ENCODE measurements around the gene ST6GALNAC5. TPM values are rescaled to one million over a fixed set of nuclear protein-coding genes. Genes with fewer than 3 reads are reported as not detected.

Gene ST6GALNAC5
- total RNA-seq, 1 donor from 2014 or later = 23.1 TPM

DNA sequence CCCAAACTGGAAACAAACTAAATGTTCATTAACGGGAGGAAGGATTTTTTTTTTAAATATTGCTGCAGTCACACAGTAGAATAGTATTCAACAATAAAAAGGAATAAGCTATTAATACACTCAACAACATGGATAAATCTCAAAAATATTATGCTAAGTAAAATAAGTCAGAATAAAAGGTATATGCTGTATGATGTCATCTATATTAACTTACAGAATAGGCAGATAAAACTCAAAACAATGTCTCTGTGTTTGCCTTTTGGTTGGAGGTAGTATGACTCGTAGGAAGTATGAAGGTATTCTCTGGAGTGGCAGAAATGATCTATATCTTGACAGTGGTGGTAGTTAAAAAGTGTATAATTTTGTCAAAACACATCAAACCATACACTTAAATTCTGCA, 6.1 kb upstream of the ST6GALNAC5 start:
- no peaks in the 10 kb centered on the region for H3K4me1 ChIP-seq
- H3K27me3 ChIP-seq = peaks cover 8% of the 10 kb centered on the region
- ATAC-seq (no peak), DNase-seq (no peak)
- TF ChIP-seq CTCF (IDR thresholded peaks at IDR 0.05) = no peak
- no peaks in the 10 kb centered on the region for H3K9me3 ChIP-seq
- no peaks in the 10 kb centered on the region for H3K36me3 ChIP-seq
- no peak overlapping the region for H3K27ac ChIP-seq
- H3K4me3 ChIP-seq = no peak overlapping the region
- intact Hi-C loops (cut with DNase I) = no loop called here

DNA sequence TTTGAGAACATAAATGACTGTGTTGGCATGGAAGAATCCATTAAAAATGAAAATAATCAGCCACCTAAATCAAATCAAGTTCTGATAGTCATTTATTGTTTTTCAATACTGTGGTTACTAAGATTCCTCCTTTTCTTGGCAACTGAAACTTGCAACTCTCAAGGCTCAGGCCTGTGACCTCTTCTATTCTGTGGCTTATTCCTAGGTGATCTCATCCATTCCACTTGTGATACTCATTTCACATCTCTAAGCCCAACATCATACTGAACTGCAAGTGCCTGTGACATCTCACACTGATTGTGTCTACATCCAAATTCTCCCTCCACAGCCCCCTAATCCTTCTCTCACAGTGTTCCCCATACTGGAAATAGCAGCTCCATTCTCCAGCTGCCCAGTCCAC, 4.8 kb upstream of the ST6GALNAC5 start:
- no peak overlapping the region for H3K27ac ChIP-seq
- TF ChIP-seq CTCF (IDR thresholded peaks at IDR 0.05) = no peak
- no peak overlapping the region for H3K4me3 ChIP-seq
- intact Hi-C loops (cut with DNase I) = no loop called here
- H3K9me3 ChIP-seq = no peaks in the 10 kb centered on the region
- H3K4me1 ChIP-seq = peaks cover 6% of the 10 kb centered on the region
- DNase-seq (no peak), ATAC-seq (no peak)
- H3K36me3 ChIP-seq = no peaks in the 10 kb centered on the region
- peaks cover 14% of the 10 kb centered on the region for H3K27me3 ChIP-seq

DNA sequence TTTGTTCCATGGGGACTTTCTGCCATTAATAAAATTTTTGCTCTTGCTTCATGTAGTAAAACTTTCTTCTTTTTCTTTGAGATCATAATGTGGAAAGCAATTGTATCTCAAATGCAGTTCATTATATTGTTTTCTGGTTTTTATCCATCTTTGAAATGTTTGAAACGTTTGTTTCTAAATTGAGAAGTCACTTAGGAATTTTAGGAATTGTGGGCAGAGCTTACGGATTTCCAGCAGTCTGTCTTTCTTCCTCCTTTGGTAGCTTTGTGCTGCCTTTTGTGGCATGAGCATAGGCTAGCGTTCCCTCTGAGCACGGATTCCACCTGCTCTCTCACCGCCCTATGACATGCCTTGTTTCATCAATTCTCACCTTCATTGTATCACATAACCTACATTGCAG, 2.9 kb upstream of the ST6GALNAC5 start:
- intact Hi-C loops (cut with DNase I) = no loop called here
- no peak for ATAC-seq

GRCh38 chr1:76865696-76866286, 1.5 kb upstream of the ST6GALNAC5 start:
- TF ChIP-seq CTCF (IDR thresholded peaks at IDR 0.05) = no peak
- H3K4me3 ChIP-seq = no peak overlapping the region
- peaks cover 30% of the 10 kb centered on the region for H3K27me3 ChIP-seq
- ATAC-seq = no peak
- peaks cover 13% of the 10 kb centered on the region for H3K4me1 ChIP-seq
- no peaks in the 10 kb centered on the region for H3K9me3 ChIP-seq
- intact Hi-C loops (cut with DNase I) = no loop called here
- no peak for DNase-seq
- H3K27ac ChIP-seq = no peak overlapping the region
- no peaks in the 10 kb centered on the region for H3K36me3 ChIP-seq

More for the DNA sequence above, 2.9 kb upstream of the ST6GALNAC5 start:
- Histone ChIP-seq H3K36me3 (no peaks in the 10 kb centered on the region), H3K27me3 (peaks cover 28% of the 10 kb centered on the region), H3K4me1 (peaks cover 13% of the 10 kb centered on the region), H3K4me3 (no peak overlapping the region), H3K27ac (no peak overlapping the region), H3K9me3 (no peaks in the 10 kb centered on the region)
- no peak for TF ChIP-seq CTCF (IDR thresholded peaks at IDR 0.05)
- no peak for DNase-seq

- no peak overlapping the region for H3K4me3 ChIP-seq
- ATAC-seq = no peak
Measured at GRCh38 chr1:76866566-76866965, 714 bp upstream of the ST6GALNAC5 start.

More at GRCh38 chr1:76866566-76866965, 714 bp upstream of the ST6GALNAC5 start:
- Histone ChIP-seq H3K9me3 (no peaks in the 10 kb centered on the region), H3K4me1 (peaks cover 13% of the 10 kb centered on the region), H3K27me3 (peaks cover 30% of the 10 kb centered on the region), H3K36me3 (no peaks in the 10 kb centered on the region), H3K27ac (no peak overlapping the region)
- no peak for DNase-seq
- intact Hi-C loops (cut with DNase I) = no loop called here
- TF ChIP-seq CTCF (IDR thresholded peaks at IDR 0.05) = no peak
